ENCODE measurements around the gene TBXAS1.

GRCh38 chr7:139869886-139870285 is 40.8 kb downstream of the TBXAS1 start:
- no peak for TF ChIP-seq CTCF (conservative IDR thresholded peaks at IDR 0.05)
- TF ChIP-seq ZFX (IDR thresholded peaks at IDR 0.05) = no peak
